Transverse colon (tissue), 4 donors: ENCODE results near the gene C1orf226. TPM values are rescaled to one million over a fixed set of nuclear protein-coding genes. Genes with fewer than 3 reads are reported as not detected.

Source experiments
- DNase-seq: peaks from one replicate; pipeline ENCODE4 v3.0.0-alpha.2; 2019
- H3K27ac ChIP-seq, 4 donors: fragments of 200-600 bp; sonication (generic); 2 replicates each; pipeline ENCODE4 v1.5.1; 2016 to 2018; ENCODE audit warnings: inconsistent platforms in 4 of 4
- H3K27me3 ChIP-seq: fragments of 200-600 bp; sonication (generic); 2 replicates; pipeline ENCODE4 v1.5.1; 2017; ENCODE audit warnings: inconsistent platforms
- H3K36me3 ChIP-seq, 4 donors: fragments of 200-600 bp; sonication (generic); 2 replicates each; pipeline ENCODE4 v1.5.1; 2017 to 2019; ENCODE audit warnings: inconsistent platforms in 4 of 4
- H3K4me1 ChIP-seq, 4 donors: fragments of 200-600 bp; sonication (generic); 2 replicates each; pipeline ENCODE4 v1.5.1; 2017 to 2020; ENCODE audit warnings: inconsistent platforms in 4 of 4
- H3K4me3 ChIP-seq, 4 donors: fragments of 200-600 bp; sonication (generic); 1 replicate in 1 of 4; 2 replicates in 3 of 4; pipeline versions ENCODE4 v1.5.1 to v1.6.1; 2017 to 2019; ENCODE audit warnings: inconsistent platforms in 4 of 4
- H3K9me3 ChIP-seq, 2 donors: fragments of 200-600 bp; sonication (generic); 2 replicates each; pipeline ENCODE4 v1.5.1; 2017 to 2019; ENCODE audit warnings: inconsistent platforms in 2 of 2
- EP300 ChIP-seq: sonication (generic); formaldehyde crosslinking; IDR thresholded peaks from one replicate; pipeline ENCODE4 v1.6.1; 2017; ENCODE audit warnings: antibody characterized with exemption, low read depth
- POLR2A ChIP-seq: fragments of 450-650 bp; IDR thresholded peaks from one replicate; pipeline ENCODE4 v1.6.1; 2016; ENCODE audit warnings: antibody characterized with exemption, mild to moderate bottlenecking, moderate library complexity
- POLR2AphosphoS5 ChIP-seq, 3 donors: sonication (generic); formaldehyde crosslinking; IDR thresholded peaks; one replicate each; pipeline ENCODE4 v1.6.1; 2016; ENCODE audit warnings: antibody characterized with exemption in 3 of 3
- WGBS, 2 donors: methylation state at CpG; one replicate each; pipeline ENCODE4 v1.1.5; 2018; ENCODE audit warnings: low coverage in 1 of 2; 5-methylcytosine and 5-hydroxymethylcytosine counted together
- in situ Hi-C, 4 donors: fragments of 200-750 bp; cut with MboI; loops; one replicate each; pipeline versions ENCODE4 v1.15.0 to v1.15.1; 2017; ENCODE audit warnings: low sequenced_read_pairs in 3 of 4, low pct_ligation_motif_present in 1 of 4, low pct_unique_long_range_greater_than_20kb in 1 of 4
- intact Hi-C: fragments of 100-400 bp; cut with DNase I; formaldehyde crosslinking; loops from one replicate; pipeline ENCODE4 v1.15.1; 2023; ENCODE audit warnings: low total_unique reads
- total RNA-seq, 4 donors: library from RNA; depleted of rRNA; stranded (reverse); fragments of >200 nt; gene quantifications; one replicate each; pipeline ENCODE4 v1.1.0, GENCODE V29; 2016
- TF ChIP-seq, protein P1 (sequence below), 5 experiments: fragments of 200-600 bp in 3 of 5; fragments of 450-650 bp in 2 of 5; sonication (generic) in 3 of 5; IDR thresholded peaks; 1 replicate in 2 of 5; 2 replicates in 3 of 5; pipeline ENCODE4 v1.5.1; 2016 to 2017; ENCODE audit warnings: antibody characterized with exemption in 5 of 5, inconsistent platforms in 3 of 5, mild to moderate bottlenecking in 2 of 5, moderate library complexity in 1 of 5

The C1orf226 gene
- total RNA-seq, 4 donors from 2014 or later, result 13.1 to 20.3 (median 16.7) TPM

DNA sequence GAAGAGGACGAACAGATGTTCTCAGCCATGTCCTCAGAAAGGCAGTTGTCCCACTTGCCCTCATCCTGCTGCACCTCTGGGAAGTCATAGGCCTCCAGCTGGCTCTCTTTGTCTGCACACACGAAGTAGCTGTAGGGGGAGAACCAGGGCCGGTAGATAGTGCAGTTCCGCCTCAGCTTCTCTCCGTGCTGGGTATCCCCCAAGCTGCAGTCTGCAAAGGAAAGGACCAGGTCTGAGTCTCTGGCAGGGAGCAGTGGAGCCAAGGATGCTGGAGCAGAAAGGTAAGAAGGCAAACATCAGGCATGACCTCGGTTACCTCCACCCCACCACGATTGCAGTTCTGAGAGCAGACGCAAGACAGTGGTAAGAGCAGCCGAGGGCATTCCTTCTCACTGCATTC lies 7.1 kb upstream of the C1orf226 start:
- TF ChIP-seq, protein P1, sequence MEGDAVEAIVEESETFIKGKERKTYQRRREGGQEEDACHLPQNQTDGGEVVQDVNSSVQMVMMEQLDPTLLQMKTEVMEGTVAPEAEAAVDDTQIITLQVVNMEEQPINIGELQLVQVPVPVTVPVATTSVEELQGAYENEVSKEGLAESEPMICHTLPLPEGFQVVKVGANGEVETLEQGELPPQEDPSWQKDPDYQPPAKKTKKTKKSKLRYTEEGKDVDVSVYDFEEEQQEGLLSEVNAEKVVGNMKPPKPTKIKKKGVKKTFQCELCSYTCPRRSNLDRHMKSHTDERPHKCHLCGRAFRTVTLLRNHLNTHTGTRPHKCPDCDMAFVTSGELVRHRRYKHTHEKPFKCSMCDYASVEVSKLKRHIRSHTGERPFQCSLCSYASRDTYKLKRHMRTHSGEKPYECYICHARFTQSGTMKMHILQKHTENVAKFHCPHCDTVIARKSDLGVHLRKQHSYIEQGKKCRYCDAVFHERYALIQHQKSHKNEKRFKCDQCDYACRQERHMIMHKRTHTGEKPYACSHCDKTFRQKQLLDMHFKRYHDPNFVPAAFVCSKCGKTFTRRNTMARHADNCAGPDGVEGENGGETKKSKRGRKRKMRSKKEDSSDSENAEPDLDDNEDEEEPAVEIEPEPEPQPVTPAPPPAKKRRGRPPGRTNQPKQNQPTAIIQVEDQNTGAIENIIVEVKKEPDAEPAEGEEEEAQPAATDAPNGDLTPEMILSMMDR (IDR thresholded peaks at IDR 0.05), result no peak
- TF ChIP-seq POLR2AphosphoS5 (IDR thresholded peaks at IDR 0.05) (no peak), EP300 (no peak), POLR2A (no peak)
- Histone ChIP-seq H3K36me3 (no peaks in the 10 kb centered on the region), H3K9me3 (no peaks in the 10 kb centered on the region), H3K27ac (no peak overlapping the region), H3K4me1 (peaks cover 10 to 38% (median 25%) of the 10 kb centered on the region in 4 donors), H3K4me3 (no peak overlapping the region), H3K27me3 (no peaks in the 10 kb centered on the region)
- intact Hi-C loops, result no loop called here
- in situ Hi-C loops, result no loop called here
- 85% methylated on average over 9 of the region's 9 CpGs; no CpG with 5 or more reads in 1 of the 2 donors for WGBS, 2 donors
- DNase-seq, result no peak

DNA sequence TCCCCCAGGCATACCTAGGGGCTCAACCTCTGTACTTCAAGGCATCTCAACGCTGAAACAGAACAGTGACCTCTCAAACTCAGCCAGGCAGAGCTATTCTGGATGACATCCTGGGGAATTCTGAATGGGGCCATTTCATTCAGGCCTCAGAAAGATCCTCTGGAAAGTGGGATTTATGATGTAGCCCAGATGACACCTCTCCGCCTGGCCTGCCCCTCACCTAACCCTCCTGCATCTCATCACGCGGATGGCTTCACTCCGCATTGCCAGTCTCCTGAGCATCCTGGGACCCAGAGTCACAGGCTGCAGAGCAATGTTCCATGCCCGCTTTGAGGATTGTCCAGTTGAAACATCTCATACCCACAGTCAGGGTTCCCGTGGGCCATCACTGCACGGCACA lies 6.1 kb upstream of the C1orf226 start:
- DNase-seq, result no peak
- no peak overlapping the region for H3K27ac ChIP-seq
- WGBS, 2 donors, result 84% methylated on average over 8 of the region's 8 CpGs; no CpG with 5 or more reads in 1 of the 2 donors
- H3K36me3 ChIP-seq, result no peaks in the 10 kb centered on the region
- intact Hi-C loops (no loop called here), in situ Hi-C loops (loop anchor here in 1 of 4 donors (25.0 kb wide), 1 partner anchor 588 kb away; no protein-coding TSS in a partner anchor)
- peaks cover 4 to 28% (median 15%) of the 10 kb centered on the region in 4 donors for H3K4me1 ChIP-seq
- H3K27me3 ChIP-seq, result no peaks in the 10 kb centered on the region
- no peak overlapping the region for H3K4me3 ChIP-seq
- no peaks in the 10 kb centered on the region for H3K9me3 ChIP-seq
- TF ChIP-seq POLR2A, result no peak

DNA sequence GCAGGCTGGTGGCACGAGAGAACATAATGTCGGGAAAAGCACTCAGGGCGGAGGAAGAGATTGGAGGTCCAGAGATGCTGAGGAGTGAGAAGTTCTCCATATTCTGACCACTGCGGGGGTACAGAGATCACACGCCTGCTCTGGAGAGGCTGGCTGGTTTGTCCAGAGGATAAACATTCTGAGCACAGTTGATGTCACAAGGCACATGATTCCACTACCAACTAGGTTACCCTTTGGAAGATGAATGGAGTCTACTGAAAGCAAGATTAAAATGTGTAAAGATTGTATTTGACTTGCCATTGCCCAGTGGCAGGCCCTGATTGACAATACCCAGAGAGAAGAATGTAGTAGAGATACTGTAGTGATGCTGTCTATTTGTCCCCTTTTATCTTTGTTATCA lies 4.8 kb upstream of the C1orf226 start, which contains the start of gene SPATA46:
Gene SPATA46 (minus strand): TSS at position 164 of the 400 bp plus-strand sequence. CDS start 64 bp downstream, at position 100.
- in situ Hi-C loops (loop anchor here in 1 of 4 donors (25.0 kb wide), 1 partner anchor 589 kb away; no protein-coding TSS in a partner anchor), intact Hi-C loops (no loop called here)
- no peaks in the 10 kb centered on the region for H3K27me3 ChIP-seq
- TF ChIP-seq POLR2A (no peak), EP300 (no peak), POLR2AphosphoS5 (IDR thresholded peaks at IDR 0.05) (no peak)
- TF ChIP-seq, protein P1 (IDR thresholded peaks at IDR 0.05), result no peak
- H3K4me1 ChIP-seq, result peaks cover 9 to 24% (median 16%) of the 10 kb centered on the region in 4 donors
- H3K4me3 ChIP-seq, result no peak within 1 kb of the TSS
- no peak within 1 kb of the TSS for H3K27ac ChIP-seq
- no peak for DNase-seq
- H3K9me3 ChIP-seq, result no peaks in the 10 kb centered on the region
- 89 to 95% methylated on average over 5 of the region's 5 CpGs for WGBS, 2 donors
- H3K36me3 ChIP-seq, result no peaks in the 10 kb centered on the region

DNA sequence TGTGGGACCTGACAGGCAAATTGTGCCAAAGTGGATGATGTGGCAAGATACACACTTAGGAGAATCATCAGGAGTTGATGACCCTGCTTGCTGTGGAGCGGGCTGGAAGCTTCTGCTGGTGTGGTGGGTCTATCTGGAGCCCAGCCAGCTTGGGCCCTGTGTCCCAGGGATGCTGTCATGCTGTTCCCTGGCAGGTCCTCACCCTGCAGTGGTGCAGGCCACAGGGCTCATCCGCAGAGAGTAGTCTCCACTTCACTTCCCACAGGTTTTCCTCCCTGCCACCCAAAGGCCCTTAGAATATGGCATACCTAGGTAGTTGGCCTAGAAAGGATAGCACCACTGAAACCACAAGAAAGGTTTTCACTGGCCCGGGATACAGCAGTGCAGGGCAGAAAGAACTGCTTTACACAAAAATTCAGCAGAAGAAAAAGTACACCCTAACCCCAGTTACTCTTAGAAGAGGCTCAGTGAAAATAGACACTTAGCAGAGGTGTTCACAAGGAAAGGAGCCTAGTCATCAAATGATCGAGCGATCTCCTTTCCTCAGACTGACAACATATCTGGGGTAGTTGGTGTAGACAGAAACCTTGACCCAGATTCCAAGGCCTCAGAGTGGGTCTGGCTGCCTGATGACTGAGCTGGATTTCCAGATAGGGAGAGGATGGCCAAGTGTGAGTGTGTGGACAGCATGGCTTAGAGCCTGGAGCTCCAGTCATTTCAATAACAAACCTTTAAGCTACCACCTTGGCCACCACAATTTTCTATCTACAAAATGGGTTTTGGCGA lies 1.3 kb upstream of the C1orf226 start:
- 80 to 86% methylated on average over 1 to 6 of the region's 6 CpGs for WGBS, 2 donors
- no peak overlapping the region for H3K4me3 ChIP-seq
- no peaks in the 10 kb centered on the region for H3K36me3 ChIP-seq
- no peak for DNase-seq
- peak overlapping the region in 3 of 4 donors; percentile 64 to 94 (median 70) for H3K27ac ChIP-seq
- peaks cover 16 to 29% (median 21%) of the 10 kb centered on the region in 4 donors for H3K4me1 ChIP-seq
- no peak for TF ChIP-seq POLR2AphosphoS5 (IDR thresholded peaks at IDR 0.05)
- TF ChIP-seq, protein P1 (IDR thresholded peaks at IDR 0.05), result no peak
- TF ChIP-seq POLR2A, result no peak
- in situ Hi-C loops (loop anchor here in 2 of 4 donors (10.0 to 25.0 kb wide), 2 partner anchors 325 to 593 kb away; no protein-coding TSS in a partner anchor), intact Hi-C loops (no loop called here)
- H3K27me3 ChIP-seq, result no peaks in the 10 kb centered on the region
- no peaks in the 10 kb centered on the region for H3K9me3 ChIP-seq
